T47D (cell line): ENCODE results near the gene DNAJC7.

Source experiments
- DNase-seq, 2 experiments: peaks; one replicate each; pipeline versions ENCODE4 v3.0.0 to v3.0.0-alpha.2; 2011 to 2012; ENCODE audit warnings: low read depth in 1 of 2, low spot score in 1 of 2
- JUND ChIP-seq: IDR thresholded peaks from 2 replicates; pipeline ENCODE4 v1.6.1; 2012; ENCODE audit warnings: low read depth
- in situ Hi-C: cut with HindIII; loops from 2 replicates; pipeline ENCODE4 v1.10.0; 2016; ENCODE audit warnings: low sequenced_read_pairs, low pct_unique_long_range_greater_than_20kb

Gene DNAJC7

GRCh38 chr17:42051645-42052044 lies 34.4 kb upstream of the DNAJC7 start:
- in situ Hi-C loops: no loop called here
- no peak for DNase-seq

GRCh38 chr17:42051013-42051400 lies 33.8 kb upstream of the DNAJC7 start:
- DNase-seq: no peak
- TF ChIP-seq JUND: no peak
- in situ Hi-C loops: no loop called here

More at GRCh38 chr17:42051645-42052044, 34.4 kb upstream of the DNAJC7 start:
- no peak for TF ChIP-seq JUND

GRCh38 chr17:42050393-42051012 lies 33.3 kb upstream of the DNAJC7 start, which contains the start of gene C17orf113:
TSS of gene C17orf113 (minus strand) at chr17:42050601. CDS start at chr17:42043376, 7,225 bp downstream.
- no peak for TF ChIP-seq JUND
- peak; percentile 75 to 90 for DNase-seq
- in situ Hi-C loops: no loop called here

GRCh38 chr17:42049834-42050392 lies 32.7 kb upstream of the DNAJC7 start:
- in situ Hi-C loops: no loop called here
- TF ChIP-seq JUND: no peak
- DNase-seq: peak; percentile 64 to 78

GRCh38 chr17:42047343-42047742 lies 30.1 kb upstream of the DNAJC7 start:
- in situ Hi-C loops: no loop called here
- DNase-seq: no peak

GRCh38 chr17:42045719-42046118 lies 28.5 kb upstream of the DNAJC7 start:
- in situ Hi-C loops: no loop called here
- DNase-seq: no peak
- TF ChIP-seq JUND: no peak

More at GRCh38 chr17:42047343-42047742, 30.1 kb upstream of the DNAJC7 start:
- no peak for TF ChIP-seq JUND

GRCh38 chr17:42042598-42043319 lies 25.5 kb upstream of the DNAJC7 start:
- in situ Hi-C loops: no loop called here
- no peak for TF ChIP-seq JUND
- DNase-seq: no peak

- TF ChIP-seq JUND: no peak
- in situ Hi-C loops: no loop called here
- no peak for DNase-seq
Measured at GRCh38 chr17:42041619-42042018, 24.4 kb upstream of the DNAJC7 start.

GRCh38 chr17:42040818-42041217 lies 23.6 kb upstream of the DNAJC7 start:
- DNase-seq: no peak
- no peak for TF ChIP-seq JUND
- in situ Hi-C loops: no loop called here

GRCh38 chr17:42039794-42040763 lies 22.8 kb upstream of the DNAJC7 start:
- no peak for TF ChIP-seq JUND
- DNase-seq: no peak
- in situ Hi-C loops: no loop called here

GRCh38 chr17:42038221-42038973 lies 21.2 kb upstream of the DNAJC7 start:
- in situ Hi-C loops: no loop called here

More at GRCh38 chr17:42038221-42038973, 21.2 kb upstream of the DNAJC7 start:
- DNase-seq: no peak
- TF ChIP-seq JUND: no peak
